ENCODE measurements around the gene COX8A.

COX8A gene

GRCh38 chr11:64023712-64024710, 49.6 kb downstream of the COX8A start:
- DNase-seq = no peak

GRCh38 chr11:64025205-64025604, 50.8 kb downstream of the COX8A start:
- no peak for DNase-seq
